Non-pigmented ciliary epithelial cell (primary cell): ENCODE data around the gene STAU1.
"Not testable (repeated sequence)": the region's sequence is repeated elsewhere in the genome, so short reads cannot be mapped to it uniquely, and the experiment has no call there.

Experiments used
- DNase-seq: peaks from one replicate; pipeline ENCODE4 v3.0.0-alpha.2; 2010; ENCODE audit warnings: low read depth

The STAU1 gene

GRCh38 chr20:49187851-49188641 lies at the start of gene STAU1:
TSS of gene STAU1 (minus strand) at chr20:49188334. CDS start at chr20:49166201, 22,133 bp downstream.
- DNase-seq = peak; percentile 67

GRCh38 chr20:49237531-49237930 lies 49.4 kb upstream of the STAU1 start:
- no peak for DNase-seq

GRCh38 chr20:49236301-49236700 lies 48.2 kb upstream of the STAU1 start:
- no peak for DNase-seq

- no peak for DNase-seq
Observed at GRCh38 chr20:49234831-49235230, 46.7 kb upstream of the STAU1 start.

GRCh38 chr20:49233226-49233625 lies 45.1 kb upstream of the STAU1 start:
- DNase-seq = no peak

GRCh38 chr20:49231471-49231870 lies 43.3 kb upstream of the STAU1 start:
- no peak for DNase-seq

GRCh38 chr20:49230561-49231133 lies 42.5 kb upstream of the STAU1 start:
- peak; percentile 23 for DNase-seq

GRCh38 chr20:49230021-49230420 lies 41.9 kb upstream of the STAU1 start:
- no peak for DNase-seq

- no peak for DNase-seq
Observed at GRCh38 chr20:49229381-49229780, 41.2 kb upstream of the STAU1 start.

- no peak for DNase-seq
Observed at GRCh38 chr20:49228676-49229075, 40.5 kb upstream of the STAU1 start.

- no peak for DNase-seq
Observed at GRCh38 chr20:49225896-49226295, 37.8 kb upstream of the STAU1 start.

GRCh38 chr20:49219924-49220831 lies 32.0 kb upstream of the STAU1 start:
- DNase-seq = no peak

- peak; percentile 93 for DNase-seq
Observed at GRCh38 chr20:49219091-49219923, 31.2 kb upstream of the STAU1 start, which contains the start of gene DDX27. TSS of gene DDX27 (plus strand) at chr20:49219416. CDS start at chr20:49219449, 33 bp downstream.

GRCh38 chr20:49218739-49219090 lies 30.6 kb upstream of the STAU1 start:
- DNase-seq = not testable (repeated sequence)

GRCh38 chr20:49216991-49217578 lies 29.0 kb upstream of the STAU1 start:
- DNase-seq = peak; percentile 72

GRCh38 chr20:49215232-49215631 lies 27.1 kb upstream of the STAU1 start:
- no peak for DNase-seq

- no peak for DNase-seq
Observed at GRCh38 chr20:49214571-49214970, 26.4 kb upstream of the STAU1 start.

GRCh38 chr20:49210757-49211110 lies 22.6 kb upstream of the STAU1 start:
- DNase-seq = no peak

GRCh38 chr20:49210101-49210756 lies 22.1 kb upstream of the STAU1 start:
- no peak for DNase-seq

GRCh38 chr20:49207076-49207475 lies 18.9 kb upstream of the STAU1 start:
- DNase-seq = no peak

GRCh38 chr20:49203746-49204145 lies 15.6 kb upstream of the STAU1 start:
- no peak for DNase-seq
